ENCODE results near the gene NXNL1. TPM values are rescaled to one million over a fixed set of nuclear protein-coding genes. Genes with fewer than 3 reads are reported as not detected.
"Not testable (repeated sequence)": the region's sequence is repeated elsewhere in the genome, so short reads cannot be mapped to it uniquely, and the experiment has no call there.

NXNL1 gene
- total RNA-seq, 1 donor: not detected

DNA sequence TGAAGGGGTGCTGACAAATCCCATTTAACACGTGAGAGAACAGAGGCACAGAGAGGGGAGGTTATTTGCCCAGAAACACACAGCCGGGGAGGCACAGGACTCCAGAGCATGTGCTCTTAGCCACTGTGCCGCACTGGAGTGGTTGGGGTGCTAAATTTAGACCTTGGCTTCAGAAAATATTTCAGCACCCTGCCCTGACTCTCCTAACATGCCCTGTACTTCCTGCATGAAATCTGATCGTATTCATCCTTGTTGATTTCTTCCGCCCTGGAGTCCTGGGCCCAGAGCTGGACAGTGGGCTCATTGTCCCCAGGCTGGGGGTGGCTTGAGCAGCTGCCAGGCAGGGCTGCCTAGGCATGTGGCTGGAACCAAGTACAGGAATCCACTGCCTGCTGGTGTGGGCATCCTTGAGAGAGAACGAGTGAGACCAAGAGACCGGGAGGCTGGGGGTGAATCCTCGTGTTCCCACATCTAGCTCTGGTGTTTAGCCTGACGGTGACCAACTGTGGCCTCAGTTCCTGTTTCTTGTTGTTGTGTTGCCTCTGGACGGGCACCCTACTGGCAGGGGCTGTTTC lies 14.9 kb upstream of the NXNL1 start:
- peak; percentile 37 for DNase-seq (ENCODE audit: low read depth)
- TF ChIP-seq, protein P1, sequence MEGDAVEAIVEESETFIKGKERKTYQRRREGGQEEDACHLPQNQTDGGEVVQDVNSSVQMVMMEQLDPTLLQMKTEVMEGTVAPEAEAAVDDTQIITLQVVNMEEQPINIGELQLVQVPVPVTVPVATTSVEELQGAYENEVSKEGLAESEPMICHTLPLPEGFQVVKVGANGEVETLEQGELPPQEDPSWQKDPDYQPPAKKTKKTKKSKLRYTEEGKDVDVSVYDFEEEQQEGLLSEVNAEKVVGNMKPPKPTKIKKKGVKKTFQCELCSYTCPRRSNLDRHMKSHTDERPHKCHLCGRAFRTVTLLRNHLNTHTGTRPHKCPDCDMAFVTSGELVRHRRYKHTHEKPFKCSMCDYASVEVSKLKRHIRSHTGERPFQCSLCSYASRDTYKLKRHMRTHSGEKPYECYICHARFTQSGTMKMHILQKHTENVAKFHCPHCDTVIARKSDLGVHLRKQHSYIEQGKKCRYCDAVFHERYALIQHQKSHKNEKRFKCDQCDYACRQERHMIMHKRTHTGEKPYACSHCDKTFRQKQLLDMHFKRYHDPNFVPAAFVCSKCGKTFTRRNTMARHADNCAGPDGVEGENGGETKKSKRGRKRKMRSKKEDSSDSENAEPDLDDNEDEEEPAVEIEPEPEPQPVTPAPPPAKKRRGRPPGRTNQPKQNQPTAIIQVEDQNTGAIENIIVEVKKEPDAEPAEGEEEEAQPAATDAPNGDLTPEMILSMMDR (IDR thresholded peaks at IDR 0.05; ENCODE audit: insufficient read depth, low read length): no peak
- no peak overlapping the region for H3K4me3 ChIP-seq (ENCODE audit: low read depth, low read length)

DNA sequence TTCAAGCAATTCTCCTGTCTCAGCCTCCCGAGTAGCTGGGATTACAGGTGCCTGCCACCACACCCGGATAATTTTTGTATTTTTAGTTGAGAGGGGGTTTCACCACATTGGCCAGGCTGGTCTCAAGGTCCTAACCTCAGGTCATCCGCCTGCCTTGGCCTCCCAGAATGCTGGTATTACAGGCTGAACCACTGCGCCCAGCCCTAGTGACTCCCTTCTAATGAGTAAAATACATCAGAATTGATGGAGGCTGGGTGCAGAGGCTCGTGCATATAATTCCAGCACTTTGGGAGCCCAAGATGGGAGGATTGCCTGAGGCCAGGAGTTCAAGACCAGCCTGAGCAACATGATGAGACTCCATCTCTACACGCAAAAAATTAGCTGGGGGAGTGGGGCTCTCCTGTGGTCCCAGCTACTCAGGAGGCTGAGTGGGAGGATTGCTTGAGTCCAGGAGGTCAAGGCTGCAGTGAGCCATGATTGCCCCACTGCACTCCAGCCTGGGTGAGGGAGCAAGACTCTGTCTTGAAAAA lies 14.3 kb upstream of the NXNL1 start:
- H3K4me3 ChIP-seq (ENCODE audit: low read depth, low read length); DNase-seq (ENCODE audit: low read depth): not testable (repeated sequence)

DNA sequence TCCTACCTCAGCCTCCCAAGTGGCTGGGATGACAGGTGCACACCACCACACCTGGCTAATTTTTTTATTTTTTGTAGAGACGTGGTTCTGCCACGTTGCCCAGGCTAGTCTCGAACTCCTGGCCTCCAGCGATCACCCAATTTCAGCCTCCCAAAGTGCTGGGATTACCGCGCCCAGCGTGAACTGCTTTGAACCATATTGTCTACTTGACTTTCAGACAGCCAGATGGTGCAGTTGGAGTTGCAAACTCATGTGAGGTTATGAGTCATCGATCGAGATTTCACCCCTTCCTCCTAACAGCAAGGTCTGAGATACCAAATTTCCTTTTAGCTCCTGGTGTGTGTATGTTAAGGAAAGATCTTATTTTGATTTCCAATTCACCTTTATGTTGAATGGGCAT lies 12.3 kb upstream of the NXNL1 start:
- no peak overlapping the region for H3K4me3 ChIP-seq (ENCODE audit: low read depth, low read length)
- TF ChIP-seq, protein P1 (IDR thresholded peaks at IDR 0.05; ENCODE audit: insufficient read depth, low read length): no peak
- peak; percentile 70 for DNase-seq (ENCODE audit: low read depth)

DNA sequence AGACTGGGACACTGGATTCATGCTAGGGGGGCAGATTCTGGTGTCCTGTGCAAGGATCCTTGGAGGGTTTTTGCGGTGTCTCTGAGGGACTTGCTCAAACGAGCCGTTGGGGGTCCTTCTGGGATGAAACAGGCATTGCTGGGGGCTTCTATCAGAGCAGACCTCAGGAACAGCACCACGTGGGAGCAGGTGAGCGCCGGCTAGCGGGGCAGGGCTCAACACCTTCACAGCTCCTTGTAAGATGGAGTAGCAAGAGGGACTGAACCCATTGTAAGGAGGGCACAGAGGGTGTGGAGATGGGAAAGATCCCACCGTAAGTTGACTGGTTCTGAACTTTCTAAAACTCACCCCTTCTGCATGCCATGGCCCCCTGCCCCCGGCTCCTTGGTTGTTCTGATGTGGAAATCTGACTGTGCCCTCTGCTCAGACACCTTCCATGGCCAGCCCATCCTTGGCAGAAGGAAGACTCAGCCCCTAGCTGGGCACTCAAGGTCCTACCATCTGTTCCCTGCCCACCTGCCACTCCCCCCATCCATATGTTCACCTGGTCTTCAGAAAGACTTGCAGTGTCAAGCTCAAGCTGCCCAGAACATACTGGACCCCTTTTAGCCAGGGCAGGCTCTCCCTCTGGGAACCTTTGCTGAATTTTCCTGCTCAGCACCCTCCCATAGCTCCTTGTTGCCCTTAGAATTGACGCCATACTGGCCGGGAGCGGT lies 10.8 kb upstream of the NXNL1 start:
- peak overlapping the region; percentile 83 for H3K4me3 ChIP-seq (ENCODE audit: low read depth, low read length)
- TF ChIP-seq, protein P1 (IDR thresholded peaks at IDR 0.05; ENCODE audit: insufficient read depth, low read length): no peak
- no peak for DNase-seq (ENCODE audit: low read depth)

DNA sequence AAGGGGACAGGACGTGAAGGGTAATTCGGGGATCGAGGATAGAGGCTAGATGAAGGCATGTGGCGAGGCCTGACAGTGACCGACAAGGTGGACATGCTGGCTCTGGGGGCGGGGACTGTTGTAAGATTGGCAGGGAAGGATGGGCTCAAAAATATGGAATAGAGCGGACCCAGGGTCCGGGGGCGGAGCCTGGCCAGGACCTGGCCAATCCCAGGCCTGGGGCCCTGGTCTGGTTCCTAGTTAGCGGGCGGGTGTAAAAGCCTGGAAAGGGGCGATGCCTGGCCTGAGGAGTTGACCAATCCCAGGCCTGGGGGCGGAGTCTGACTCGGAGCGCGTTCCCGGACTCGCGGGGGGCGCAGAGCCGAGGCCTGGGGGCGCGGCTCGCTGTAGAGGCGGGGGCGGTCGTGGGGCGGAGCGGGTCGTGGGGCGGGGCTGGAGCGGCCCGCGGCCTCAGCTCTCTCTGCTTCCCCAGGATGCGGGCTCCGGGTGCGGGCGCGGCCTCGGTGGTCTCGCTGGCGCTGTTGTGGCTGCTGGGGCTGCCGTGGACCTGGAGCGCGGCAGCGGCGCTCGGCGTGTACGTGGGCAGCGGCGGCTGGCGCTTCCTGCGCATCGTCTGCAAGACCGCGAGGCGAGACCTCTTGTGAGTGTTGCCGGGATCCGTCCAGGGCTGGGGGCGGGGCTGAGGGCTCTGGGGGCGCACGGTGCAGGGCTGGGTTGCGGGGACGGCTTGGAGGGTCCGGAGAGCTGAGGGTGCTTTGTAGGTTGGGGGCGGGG lies 9.5 kb upstream of the NXNL1 start, which contains the start of gene SLC27A1:
SLC27A1 (plus strand) TSS at position 457 of the 774 bp plus-strand sequence; CDS start at position 474, 17 bp downstream.
- H3K4me3 ChIP-seq (ENCODE audit: low read depth, low read length): peak within 1 kb of the TSS; percentile 83
- TF ChIP-seq, protein P1 (IDR thresholded peaks at IDR 0.05; ENCODE audit: insufficient read depth, low read length): no peak
- peak; percentile 98 for DNase-seq (ENCODE audit: low read depth)

DNA sequence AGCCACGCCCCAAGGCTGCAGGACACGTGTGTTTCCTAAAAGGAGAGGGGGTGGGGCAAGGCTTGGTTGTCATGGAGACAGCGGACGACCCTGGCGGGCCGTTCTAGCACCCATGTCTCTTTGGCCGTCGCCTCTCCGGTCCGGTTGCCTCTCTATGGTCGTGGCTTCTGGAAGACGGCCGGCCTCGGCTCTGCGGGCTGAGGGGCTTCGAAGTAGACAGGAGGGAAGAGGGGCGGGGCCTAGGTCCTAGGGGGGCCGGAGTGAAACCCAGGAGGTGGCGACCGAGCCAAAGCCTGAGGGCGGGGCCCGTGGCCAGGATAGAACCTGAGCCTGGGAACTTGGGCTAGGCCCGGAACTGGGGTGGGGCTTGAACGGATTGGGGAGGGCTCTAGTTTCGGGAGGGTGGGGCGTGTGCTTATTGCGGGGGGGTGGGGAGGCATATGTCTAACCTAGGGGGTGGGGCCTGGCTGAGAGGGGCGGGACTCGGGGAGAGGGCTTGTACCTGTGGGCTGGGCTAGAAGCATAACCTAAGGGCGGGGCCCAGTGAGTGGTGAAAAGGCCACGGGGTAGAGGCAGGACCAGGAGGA lies 8.8 kb upstream of the NXNL1 start:
- DNase-seq (ENCODE audit: low read depth): peak; percentile 97
- peak overlapping the region; percentile 77 for H3K4me3 ChIP-seq (ENCODE audit: low read depth, low read length)
- TF ChIP-seq, protein P1 (IDR thresholded peaks at IDR 0.05; ENCODE audit: insufficient read depth, low read length): no peak
